Middle frontal gyrus (tissue), 1 donor: ENCODE results near the gene PLA2G7.

ENCODE experiments used
- DNase-seq: peaks from one replicate; pipeline ENCODE4 v3.0.0-alpha.2; 2015; ENCODE audit warnings: low spot score; ENCODE audit errors: extremely low spot score

The PLA2G7 gene

GRCh38 chr6:46688966-46689335, 46.2 kb downstream of the PLA2G7 start:
- no peak for DNase-seq

GRCh38 chr6:46688117-46688965, 46.8 kb downstream of the PLA2G7 start:
- DNase-seq, result no peak

GRCh38 chr6:46687619-46688097, 47.5 kb downstream of the PLA2G7 start, which contains the start of gene TDRD6:
TDRD6 (plus strand) TSS chr6:46687885; CDS start chr6:46688129, 244 bp downstream.
- no peak for DNase-seq

- DNase-seq, result no peak
Measured at GRCh38 chr6:46684771-46685170, 50.4 kb downstream of the PLA2G7 start.

- DNase-seq, result no peak
Measured at GRCh38 chr6:46677314-46677654, 57.9 kb downstream of the PLA2G7 start.

- DNase-seq, result no peak
Measured at GRCh38 chr6:46676604-46677313, 58.4 kb downstream of the PLA2G7 start.

- no peak for DNase-seq
Measured at GRCh38 chr6:46674410-46674809, 60.8 kb downstream of the PLA2G7 start.

- no peak for DNase-seq
Measured at GRCh38 chr6:46667377-46667776, 67.8 kb downstream of the PLA2G7 start.

- DNase-seq, result no peak
Measured at GRCh38 chr6:46661483-46661882, 73.7 kb downstream of the PLA2G7 start.

- no peak for DNase-seq
Measured at GRCh38 chr6:46657642-46658041, 77.5 kb downstream of the PLA2G7 start.

GRCh38 chr6:46655803-46656202, 79.4 kb downstream of the PLA2G7 start:
- DNase-seq, result no peak
